PC-3 (cell line): Measurements from ENCODE around the gene AGBL5.

Experiments
- EZH2 ChIP-seq: fragments of 300-600 bp; sonication (generic); IDR thresholded peaks from one replicate; pipeline ENCODE4 v1.6.1; 2017; ENCODE audit warnings: antibody characterized with exemption, mild to moderate bottlenecking, low read length; ENCODE audit not compliant: unreplicated experiment
- EZH2phosphoT487 ChIP-seq: fragments of 300-600 bp; sonication (generic); IDR thresholded peaks from 2 replicates; pipeline ENCODE4 v1.6.1; 2018; ENCODE audit warnings: mild to moderate bottlenecking, antibody characterized with exemption, low read length, borderline replicate concordance
- TF ChIP-seq, protein P1 (sequence below): fragments of 300-600 bp; sonication (generic); conservative IDR thresholded peaks from 2 replicates; pipeline ENCODE4 v1.5.1; 2017; ENCODE audit warnings: antibody characterized with exemption, low read depth, mild to moderate bottlenecking, low read length

DNA sequence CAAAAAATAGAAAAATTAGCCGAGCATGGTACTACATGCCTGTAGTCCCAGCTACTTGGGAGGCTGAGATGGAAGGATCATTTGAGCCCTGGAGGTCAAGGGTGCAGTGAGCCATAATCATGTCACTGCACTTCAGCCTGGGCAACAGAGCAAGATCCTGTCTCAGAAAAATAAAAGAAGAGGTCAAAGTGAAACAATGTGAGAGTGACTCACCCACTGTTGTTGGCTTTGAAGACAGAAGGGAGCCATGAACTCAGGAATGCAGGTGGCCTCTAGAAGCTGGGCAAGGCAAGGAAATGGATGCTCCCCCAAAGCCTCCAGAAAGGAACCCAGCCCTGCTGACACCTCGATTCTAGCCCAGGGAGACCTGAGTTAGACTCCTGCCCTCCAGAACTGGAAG lies 22.4 kb upstream of the AGBL5 start:
- TF ChIP-seq, protein P1, sequence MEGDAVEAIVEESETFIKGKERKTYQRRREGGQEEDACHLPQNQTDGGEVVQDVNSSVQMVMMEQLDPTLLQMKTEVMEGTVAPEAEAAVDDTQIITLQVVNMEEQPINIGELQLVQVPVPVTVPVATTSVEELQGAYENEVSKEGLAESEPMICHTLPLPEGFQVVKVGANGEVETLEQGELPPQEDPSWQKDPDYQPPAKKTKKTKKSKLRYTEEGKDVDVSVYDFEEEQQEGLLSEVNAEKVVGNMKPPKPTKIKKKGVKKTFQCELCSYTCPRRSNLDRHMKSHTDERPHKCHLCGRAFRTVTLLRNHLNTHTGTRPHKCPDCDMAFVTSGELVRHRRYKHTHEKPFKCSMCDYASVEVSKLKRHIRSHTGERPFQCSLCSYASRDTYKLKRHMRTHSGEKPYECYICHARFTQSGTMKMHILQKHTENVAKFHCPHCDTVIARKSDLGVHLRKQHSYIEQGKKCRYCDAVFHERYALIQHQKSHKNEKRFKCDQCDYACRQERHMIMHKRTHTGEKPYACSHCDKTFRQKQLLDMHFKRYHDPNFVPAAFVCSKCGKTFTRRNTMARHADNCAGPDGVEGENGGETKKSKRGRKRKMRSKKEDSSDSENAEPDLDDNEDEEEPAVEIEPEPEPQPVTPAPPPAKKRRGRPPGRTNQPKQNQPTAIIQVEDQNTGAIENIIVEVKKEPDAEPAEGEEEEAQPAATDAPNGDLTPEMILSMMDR = no peak
- TF ChIP-seq EZH2 (no peak), EZH2phosphoT487 (no peak)
